H1 (cell line): ENCODE measurements around the gene ITGA5. TPM values are rescaled to one million over a fixed set of nuclear protein-coding genes. Genes with fewer than 3 reads are reported as not detected.
A peak's percentile ranks its signal among the peaks of the same experiment; 100 is the strongest.

Experiments
- CTCF ChIA-PET: fragments of 300-600 bp; sonication (Branson Sonifier 250); formaldehyde crosslinking; loops from one replicate; lab custom pipeline; 2021; ENCODE audit not compliant: partially characterized antibody; lab: Charles Lee
- POLR2A ChIA-PET: fragments of 300-600 bp; sonication (Branson Sonifier 250); formaldehyde crosslinking; loops from one replicate; lab custom pipeline; 2021; ENCODE audit warnings: inconsistent platforms; ENCODE audit not compliant: partially characterized antibody; lab: Charles Lee
- DNase-seq, 2 experiments: peaks; one replicate each; pipeline versions ENCODE4 v3.0.0 to v3.0.0-alpha.2; 2010 to 2022; ENCODE audit warnings: low spot score in 2 of 2, low read depth in 1 of 2, mixed read lengths in 1 of 2
- FAIRE-seq: peaks from 2 replicates; lab custom pipeline; 2011; peaks lifted over from hg19 to GRCh38; lab: Jason Lieb, UNC
- H2AFZ ChIP-seq: 2 replicates; pipeline ENCODE4 v1.8.1; 2012; ENCODE audit warnings: low read length, inconsistent platforms
- H2AK5ac ChIP-seq: 2 replicates; pipeline ENCODE4 v1.6.1; 2013; ENCODE audit warnings: low read depth, low read length
- H2BK120ac ChIP-seq: replicated peaks from 2 replicates; pipeline ENCODE3; 2013; ENCODE audit warnings: low read depth, low read length, inconsistent platforms
- H2BK12ac ChIP-seq: 2 replicates; pipeline ENCODE4 v1.6.1; 2013; ENCODE audit warnings: low read depth, low read length
- H2BK15ac ChIP-seq: 2 replicates; pipeline ENCODE4 v1.6.1; 2013; ENCODE audit warnings: low read length
- H2BK20ac ChIP-seq: 2 replicates; pipeline ENCODE4 v1.6.1; 2013; ENCODE audit warnings: low read length
- H2BK5ac ChIP-seq: 2 replicates; pipeline ENCODE4 v1.6.1; 2013; ENCODE audit warnings: low read depth, low read length
- H3K14ac ChIP-seq: 2 replicates; pipeline ENCODE4 v1.6.1; 2013; ENCODE audit warnings: inconsistent platforms; ENCODE audit not compliant: insufficient read length
- H3K18ac ChIP-seq: 2 replicates; pipeline ENCODE4 v1.6.1; 2013; ENCODE audit warnings: low read length; ENCODE audit errors: extremely low read depth
- H3K23ac ChIP-seq: 2 replicates; pipeline ENCODE4 v1.6.1; 2013; ENCODE audit warnings: inconsistent platforms; ENCODE audit not compliant: insufficient read length
- H3K23me2 ChIP-seq: 2 replicates; pipeline ENCODE4 v1.6.1; 2013; ENCODE audit warnings: low read depth, low read length
- H3K27ac ChIP-seq: 2 replicates; pipeline ENCODE4 v1.6.1; 2011; ENCODE audit warnings: low read depth, low read length, inconsistent platforms
- H3K27me3 ChIP-seq, 4 experiments: replicated peaks in 1 of 4; 1 replicate in 1 of 4; 2 replicates in 3 of 4; pipeline versions ENCODE4 v1.6.1 to v1.8.1; 2011 to 2013; ENCODE audit warnings: low read length in 3 of 4, mild to moderate bottlenecking in 3 of 4, inconsistent platforms in 2 of 4, mixed read lengths in 2 of 4, moderate library complexity in 1 of 4; ENCODE audit not compliant: control insufficient read depth in 3 of 4, insufficient read depth in 3 of 4; ENCODE audit errors: extremely low read depth in 1 of 4
- H3K36me3 ChIP-seq, 4 experiments: 2 replicates each; pipeline versions ENCODE4 v1.6.1 to v1.8.1; 2011 to 2013; ENCODE audit warnings: mild to moderate bottlenecking in 4 of 4, low read length in 3 of 4, moderate library complexity in 2 of 4, control low read depth in 1 of 4, inconsistent platforms in 1 of 4; ENCODE audit not compliant: insufficient read depth in 4 of 4, control insufficient read depth in 2 of 4
- H3K4ac ChIP-seq: replicated peaks from 2 replicates; pipeline ENCODE3; 2013; ENCODE audit warnings: low read length, low read depth, mixed read lengths, inconsistent platforms; ENCODE audit not compliant: insufficient read length
- H3K4me1 ChIP-seq, 4 experiments: replicated peaks in 1 of 4; 1 replicate in 1 of 4; 2 replicates in 3 of 4; pipeline versions ENCODE4 v1.6.1 to v1.8.1; 2011 to 2013; ENCODE audit warnings: low read length in 3 of 4, inconsistent platforms in 2 of 4, mixed read lengths in 1 of 4; ENCODE audit not compliant: insufficient read depth in 4 of 4, control insufficient read depth in 3 of 4
- H3K4me2 ChIP-seq, 2 experiments: 2 replicates each; pipeline versions ENCODE4 v1.6.1 to v1.8.1; 2011 to 2013; ENCODE audit warnings: low read depth in 2 of 2, low read length in 2 of 2, control low read depth in 1 of 2, inconsistent platforms in 1 of 2, mild to moderate bottlenecking in 1 of 2; ENCODE audit not compliant: insufficient read depth in 1 of 2
- H3K4me3 ChIP-seq, 4 experiments: fragments of 200-600, 300-600 bp in 1 of 4; sonication (generic), shearing (Covaris generic), sonication (Bioruptor Twin) in 1 of 4; 2 replicates each; pipeline versions ENCODE4 v1.5.1 to v1.8.1; 2011 to 2016; ENCODE audit warnings: low read length in 4 of 4, low read depth in 3 of 4, control low read depth in 2 of 4, inconsistent platforms in 2 of 4, mild to moderate bottlenecking in 2 of 4, mixed read lengths in 1 of 4, moderate library complexity in 1 of 4; ENCODE audit not compliant: insufficient read depth in 2 of 4; ENCODE audit errors: extremely low read depth in 1 of 4
- H3K56ac ChIP-seq: replicated peaks from 2 replicates; pipeline ENCODE3; 2013; ENCODE audit warnings: low read depth, mild to moderate bottlenecking, mixed read lengths, low read length, inconsistent platforms; ENCODE audit not compliant: insufficient read length
- H3K79me1 ChIP-seq: 2 replicates; pipeline ENCODE4 v1.6.1; 2013; ENCODE audit warnings: low read depth, low read length, control low read depth
- H3K79me2 ChIP-seq, 2 experiments: 2 replicates each; pipeline versions ENCODE4 v1.6.1 to v1.8.1; 2012 to 2013; ENCODE audit warnings: low read length in 2 of 2, mild to moderate bottlenecking in 2 of 2, inconsistent platforms in 1 of 2; ENCODE audit not compliant: insufficient read depth in 2 of 2, control insufficient read depth in 1 of 2
- H3K9ac ChIP-seq, 4 experiments: replicated peaks in 1 of 4; 1 replicate in 1 of 4; 2 replicates in 3 of 4; pipeline versions ENCODE4 v1.6.1 to v1.8.1; 2011 to 2013; ENCODE audit warnings: low read depth in 3 of 4, low read length in 3 of 4, control low read depth in 2 of 4, mild to moderate bottlenecking in 2 of 4, moderate library complexity in 2 of 4, inconsistent platforms in 1 of 4; ENCODE audit errors: extremely low read depth in 1 of 4
- H3K9me3 ChIP-seq, 2 experiments: 2 replicates each; pipeline versions ENCODE4 v1.6.1 to v1.8.1; 2012 to 2013; ENCODE audit warnings: mild to moderate bottlenecking in 2 of 2, moderate library complexity in 2 of 2, control low read depth in 1 of 2, inconsistent platforms in 1 of 2, low read depth in 1 of 2, low read length in 1 of 2, mixed read lengths in 1 of 2; ENCODE audit not compliant: insufficient read depth in 2 of 2
- H4K20me1 ChIP-seq, 2 experiments: replicated peaks in 1 of 2; 2 replicates each; pipeline versions ENCODE3 to v1.8.1; 2011 to 2013; ENCODE audit warnings: inconsistent platforms in 2 of 2, low read length in 2 of 2, mild to moderate bottlenecking in 1 of 2; ENCODE audit not compliant: insufficient read depth in 2 of 2, control insufficient read depth in 1 of 2
- H4K5ac ChIP-seq: 2 replicates; pipeline ENCODE4 v1.6.1; 2013; ENCODE audit warnings: low read length, low read depth, mixed read lengths, inconsistent platforms; ENCODE audit not compliant: insufficient read length
- H4K8ac ChIP-seq: 2 replicates; pipeline ENCODE4 v1.8.0; 2013; ENCODE audit warnings: mild to moderate bottlenecking, moderate library complexity, low read length, inconsistent platforms; ENCODE audit not compliant: insufficient read depth; ENCODE audit errors: extremely low read depth
- H4K91ac ChIP-seq: replicated peaks from 2 replicates; pipeline ENCODE3; 2013; ENCODE audit warnings: low read length, mixed read lengths, inconsistent platforms; ENCODE audit not compliant: insufficient read length
- ASH2L ChIP-seq: fragments of 200-600, 300-600 bp; sonication (generic); IDR thresholded peaks from one replicate; pipeline ENCODE4 v1.7.1; 2017; ENCODE audit warnings: low read length
- BRCA1 ChIP-seq: IDR thresholded peaks from 2 replicates; pipeline ENCODE4 v1.6.1; 2012; ENCODE audit warnings: low read depth, low read length, improper control_type of control experiment
- CEBPB ChIP-seq: IDR thresholded peaks from 2 replicates; pipeline ENCODE4 v1.6.1; 2012; ENCODE audit warnings: low read depth, low read length
- CTBP2 ChIP-seq: IDR thresholded peaks from 2 replicates; pipeline ENCODE4 v1.7.0; 2011; ENCODE audit warnings: borderline replicate concordance, mild to moderate bottlenecking, moderate library complexity, mixed read lengths, low read length; ENCODE audit not compliant: insufficient read depth, insufficient read length
- RAD21 ChIP-seq, 2 experiments: IDR thresholded peaks in 1 of 2; conservative IDR thresholded peaks in 1 of 2; 2 replicates each; pipeline ENCODE4 v1.6.1; 2011; ENCODE audit warnings: low read depth in 2 of 2, low read length in 2 of 2, improper control_type of control experiment in 1 of 2, inconsistent platforms in 1 of 2, mild to moderate bottlenecking in 1 of 2, moderate library complexity in 1 of 2
- RFX5 ChIP-seq: IDR thresholded peaks from 2 replicates; pipeline ENCODE4 v1.6.1; 2011; ENCODE audit warnings: low read depth, low read length, improper control_type of control experiment, borderline replicate concordance
- RXRA ChIP-seq: IDR thresholded peaks from 2 replicates; pipeline ENCODE4 v1.6.1; 2011; ENCODE audit warnings: low read depth, mild to moderate bottlenecking, low read length, moderate library complexity; ENCODE audit not compliant: insufficient read depth
- TAF7 ChIP-seq: optimal IDR thresholded peaks from 2 replicates; pipeline ENCODE3; 2011; ENCODE audit warnings: low read depth, mild to moderate bottlenecking, inconsistent platforms, low read length, moderate library complexity, borderline replicate concordance
- WGBS, 2 experiments: shearing (Covaris generic) in 1 of 2; methylation state at CpG; one replicate each; pipeline versions ENCODE4 v1.1.6 to v1.1.7; 2013 to 2015; ENCODE audit warnings: low lambda C conversion rate in 2 of 2, mixed read lengths in 2 of 2, inconsistent platforms in 1 of 2, low coverage in 1 of 2, missing lambda C conversion rate in 1 of 2; ENCODE audit not compliant: insufficient replicate concordance in 2 of 2, insufficient coverage in 1 of 2, insufficient read length in 1 of 2; ENCODE audit errors: extremely low coverage in 1 of 2, missing lambda C conversion rate in 1 of 2; 5-methylcytosine and 5-hydroxymethylcytosine counted together
- polyA plus RNA-seq, 7 experiments: library from polyadenylated mRNA; depleted of rRNA in 3 of 7; stranded (reverse) in 5 of 7; unstranded in 2 of 7; fragments of >200 nt in 5 of 7; fragments of 200-250 nt in 2 of 7; gene quantifications; 1 replicate in 5 of 7; 2 replicates in 1 of 7; 4 replicates in 1 of 7; pipeline versions ENCODE4 v1.2.1 to v1.2.3, GENCODE V29; 2011 to 2013; ENCODE audit warnings: missing spikeins in 2 of 7, mixed read lengths in 2 of 7
- total RNA-seq: library from RNA; stranded (reverse); fragmentation: NEBNext Ultra II Directional; extraction: Animal tissue kit (Norgen Biotek cat#: 25700); gene quantifications from 2 replicates; pipeline ENCODE4 v1.2.1, GENCODE V29; 2021

Gene ITGA5
- total and polyA plus RNA-seq, 2 of the 8 experiments (the other 6 are each of a cell fraction or from before 2014, with no cell fraction given): 11.6 to 19.4 TPM

DNA sequence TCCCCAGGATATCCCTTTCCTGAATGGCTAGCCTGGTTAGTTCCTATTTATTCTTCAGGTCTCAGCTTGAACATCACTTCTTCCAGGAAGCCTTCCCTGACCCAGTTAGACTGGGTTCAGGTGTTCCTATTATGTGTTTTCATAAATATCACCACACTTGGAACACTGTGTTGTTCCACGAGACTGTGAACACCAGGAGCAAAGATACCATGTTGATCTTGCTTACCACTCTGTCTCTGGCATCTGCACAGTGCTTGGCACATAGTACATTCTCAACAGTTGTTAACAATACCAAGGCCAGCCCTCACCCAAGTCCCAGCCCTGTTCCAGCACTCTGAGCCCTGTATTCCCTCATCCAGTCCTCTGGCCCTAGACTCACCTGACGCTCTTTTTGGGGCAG lies 20.8 kb downstream of the ITGA5 start:
- Histone ChIP-seq H2BK15ac (no peak overlapping the region), H3K4me3 (no peak overlapping the region), H4K91ac (no peak overlapping the region), H2BK5ac (no peak overlapping the region), H2AK5ac (no peak overlapping the region), H3K18ac (no peak overlapping the region), H2BK20ac (no peak overlapping the region), H2BK120ac (no peak overlapping the region), H3K14ac (no peak overlapping the region), H3K79me1 (no peaks in the 10 kb centered on the region), H2AFZ (no peak overlapping the region), H3K23me2 (no peaks in the 10 kb centered on the region), H3K4ac (no peak overlapping the region), H3K4me1 (peaks cover 0 to 7% (median 6%) of the 10 kb centered on the region in 4 experiments; a peak in 5 of 7 replicates), H3K9ac (peak overlapping the region in 1 of 4 experiments; percentile 25; a peak in 1 of 7 replicates), H4K8ac (no peak overlapping the region), H3K79me2 (no peaks in the 10 kb centered on the region), H4K20me1 (peaks cover 0 to 2% of the 10 kb centered on the region in 2 experiments), H3K9me3 (no peaks in the 10 kb centered on the region), H3K23ac (no peak overlapping the region), H3K4me2 (no peak overlapping the region), H3K56ac (no peak overlapping the region), H3K27ac (no peak overlapping the region), H2BK12ac (no peak overlapping the region), H4K5ac (no peak overlapping the region), H3K36me3 (peaks cover 6 to 27% (median 11%) of the 10 kb centered on the region in 4 experiments; a peak in 7 of 8 replicates), H3K27me3 (no peaks in the 10 kb centered on the region)
- 86% methylated on average over 2 of the region's 2 CpGs; no CpG with 5 or more reads in 1 of the 2 experiments for WGBS, 2 experiments
- FAIRE-seq: no peak
- DNase-seq: no peak
- CTCF ChIA-PET: interaction anchor here (0.6 to 12.3 kb wide), 15 partner anchors 11 to 1339 kb away, joined by 3 to 742 read pairs (median 9); partner anchors contain the start of genes ITGA5 and ZNF385A
- no peak for TF ChIP-seq TAF7
- no peak for TF ChIP-seq RAD21 (IDR thresholded peaks at IDR 0.05 in 1 of 2, conservative IDR thresholded peaks at IDR 0.05 in 1 of 2; ENCODE audit: low read depth in 2 of 2, low read length in 2 of 2)
- TF ChIP-seq ASH2L: no peak
- no peak for TF ChIP-seq RXRA
- TF ChIP-seq CEBPB: no peak
- no peak for TF ChIP-seq BRCA1
- no peak for TF ChIP-seq CTBP2
- TF ChIP-seq RFX5: no peak
- POLR2A ChIA-PET: interaction anchor here (1.4 to 2.1 kb wide), 2 partner anchors 20 to 30 kb away, joined by 4 to 7 read pairs; no protein-coding TSS in a partner anchor
